GM18951 (cell line): ENCODE measurements around the gene SEC16A.

Experiments
- POLR2A ChIP-seq: IDR thresholded peaks from 4 replicates; pipeline ENCODE4 v1.6.1; 2011; ENCODE audit warnings: mild to moderate bottlenecking; ENCODE audit not compliant: insufficient read length, insufficient read depth; ENCODE audit errors: extremely low read depth
- in situ Hi-C: fragments of 300-500 bp; cut with MboI; formaldehyde crosslinking; loops from one replicate; pipeline ENCODE4 v1.12.0; 2022; ENCODE audit warnings: low sequenced_read_pairs, mixed read lengths, inconsistent platforms; ENCODE audit not compliant: unreplicated experiment

The SEC16A gene

GRCh38 chr9:136395345-136396218, 87.3 kb downstream of the SEC16A start:
- TF ChIP-seq POLR2A: no peak
- in situ Hi-C loops: no loop called here

GRCh38 chr9:136395020-136395340, 87.9 kb downstream of the SEC16A start:
- TF ChIP-seq POLR2A: no peak
- in situ Hi-C loops: no loop called here

GRCh38 chr9:136394312-136395019, 88.4 kb downstream of the SEC16A start:
- no peak for TF ChIP-seq POLR2A

DNA sequence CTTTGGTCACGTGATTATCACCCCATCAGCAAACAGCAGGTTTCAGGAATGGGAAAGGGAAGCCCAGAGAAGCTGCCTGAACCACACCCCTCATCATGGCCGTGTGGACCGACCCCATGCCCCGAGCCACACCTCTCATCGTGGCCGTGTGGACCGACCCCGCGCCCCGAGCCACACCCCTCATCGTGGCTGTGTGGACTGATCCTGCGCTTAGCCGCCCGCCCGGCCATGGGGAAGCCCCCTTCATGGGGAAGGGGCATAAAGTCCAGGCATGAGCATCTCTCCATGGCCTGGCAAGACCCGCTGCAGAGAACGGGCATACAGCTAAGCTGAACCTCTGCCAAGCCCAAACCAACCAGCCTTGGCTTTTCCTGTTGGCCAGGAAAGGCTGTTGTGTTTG, 89.3 kb downstream of the SEC16A start:
- in situ Hi-C loops: no loop called here
- TF ChIP-seq POLR2A: no peak

More at GRCh38 chr9:136394312-136395019, 88.4 kb downstream of the SEC16A start:
- in situ Hi-C loops: no loop called here

- in situ Hi-C loops: no loop called here
- no peak for TF ChIP-seq POLR2A
Measured at GRCh38 chr9:136392538-136393449, 90.0 kb downstream of the SEC16A start.

GRCh38 chr9:136391737-136392537, 90.9 kb downstream of the SEC16A start:
- in situ Hi-C loops: no loop called here
- TF ChIP-seq POLR2A: no peak
